HG03565 (cell line): ENCODE measurements around the gene RANBP10.

Source experiments
- ATAC-seq: cut with Tn5 transposase; IDR thresholded peaks from one replicate; pipeline ENCODE4 v1.9.1; 2021; ENCODE audit warnings: mild to moderate bottlenecking, moderate library complexity; ENCODE audit not compliant: unreplicated experiment

RANBP10 gene

GRCh38 chr16:67749436-67750078 lies 56.8 kb downstream of the RANBP10 start:
- ATAC-seq, result no peak

- ATAC-seq, result no peak
Observed at GRCh38 chr16:67748834-67749233, 57.5 kb downstream of the RANBP10 start.

GRCh38 chr16:67746846-67747245 lies 59.5 kb downstream of the RANBP10 start:
- no peak for ATAC-seq

GRCh38 chr16:67741118-67741517 lies 65.2 kb downstream of the RANBP10 start:
- no peak for ATAC-seq

- no peak for ATAC-seq
Observed at GRCh38 chr16:67740391-67740790, 66.0 kb downstream of the RANBP10 start.

GRCh38 chr16:67736858-67737257 lies 69.5 kb downstream of the RANBP10 start:
- no peak for ATAC-seq

- ATAC-seq, result no peak
Observed at GRCh38 chr16:67734731-67735201, 71.6 kb downstream of the RANBP10 start.

- ATAC-seq, result no peak
Observed at GRCh38 chr16:67733734-67734470, 72.5 kb downstream of the RANBP10 start.

GRCh38 chr16:67731753-67732095 lies 74.6 kb downstream of the RANBP10 start:
- no peak for ATAC-seq

GRCh38 chr16:67731071-67731752 lies 75.1 kb downstream of the RANBP10 start:
- no peak for ATAC-seq

GRCh38 chr16:67730326-67730725 lies 76.0 kb downstream of the RANBP10 start:
- ATAC-seq, result no peak

- ATAC-seq, result no peak
Observed at GRCh38 chr16:67729636-67730248, 76.6 kb downstream of the RANBP10 start.

GRCh38 chr16:67727521-67728485 lies 78.6 kb downstream of the RANBP10 start:
- no peak for ATAC-seq

GRCh38 chr16:67726106-67727034 lies 80.0 kb downstream of the RANBP10 start:
- ATAC-seq, result no peak

GRCh38 chr16:67723911-67724305 lies 82.5 kb downstream of the RANBP10 start:
- no peak for ATAC-seq

- ATAC-seq, result no peak
Observed at GRCh38 chr16:67723151-67723910, 83.0 kb downstream of the RANBP10 start.

GRCh38 chr16:67720236-67720635 lies 86.1 kb downstream of the RANBP10 start:
- no peak for ATAC-seq

GRCh38 chr16:67719778-67720144 lies 86.6 kb downstream of the RANBP10 start:
- ATAC-seq, result no peak
